Endothelial cell (in vitro differentiated cells): ENCODE data around the gene THSD4. TPM values are rescaled to one million over a fixed set of nuclear protein-coding genes. Genes with fewer than 3 reads are reported as not detected.

Experiments
- DNase-seq: peaks from one replicate; pipeline ENCODE4 v3.0.0; 2021; ENCODE audit warnings: low spot score
- H3K27ac Mint-ChIP-seq: one replicate; pipeline ENCODE4 v1.8.0; 2021; ENCODE audit warnings: mixed read lengths, inconsistent platforms; ENCODE audit not compliant: unreplicated experiment
- H3K27me3 Mint-ChIP-seq: one replicate; pipeline ENCODE4 v1.8.0; 2021; ENCODE audit warnings: mild to moderate bottlenecking, moderate library complexity, mixed read lengths, inconsistent platforms; ENCODE audit not compliant: unreplicated experiment
- H3K36me3 Mint-ChIP-seq: one replicate; pipeline ENCODE4 v1.8.0; 2021; ENCODE audit warnings: mild to moderate bottlenecking, low read depth, mixed read lengths, inconsistent platforms; ENCODE audit not compliant: unreplicated experiment
- H3K4me1 Mint-ChIP-seq: one replicate; pipeline ENCODE4 v1.8.0; 2021; ENCODE audit warnings: mild to moderate bottlenecking, mixed read lengths, inconsistent platforms; ENCODE audit not compliant: unreplicated experiment
- H3K4me3 Mint-ChIP-seq: one replicate; pipeline ENCODE4 v1.8.0; 2021; ENCODE audit warnings: mild to moderate bottlenecking, mixed read lengths, inconsistent platforms; ENCODE audit not compliant: unreplicated experiment
- H3K9me3 Mint-ChIP-seq: one replicate; pipeline ENCODE4 v1.8.0; 2021; ENCODE audit warnings: mixed read lengths, inconsistent platforms; ENCODE audit not compliant: unreplicated experiment
- total RNA-seq: library from RNA; stranded (reverse); fragmentation: NEBNext Ultra II Directional; extraction: Animal tissue kit (Norgen Biotek cat#: 25700); gene quantifications from one replicate; pipeline ENCODE4 v1.2.1, GENCODE V29; 2021; ENCODE audit not compliant: unreplicated experiment
- TF ChIP-seq, protein P1 (sequence below): fragments of 200-600 bp; sonication (generic); IDR thresholded peaks from one replicate; pipeline ENCODE4 v1.5.0; 2021; ENCODE audit warnings: antibody characterized with exemption; ENCODE audit not compliant: unreplicated experiment

Gene THSD4
- total RNA-seq, 1 donor from 2014 or later: 0.92 TPM

DNA sequence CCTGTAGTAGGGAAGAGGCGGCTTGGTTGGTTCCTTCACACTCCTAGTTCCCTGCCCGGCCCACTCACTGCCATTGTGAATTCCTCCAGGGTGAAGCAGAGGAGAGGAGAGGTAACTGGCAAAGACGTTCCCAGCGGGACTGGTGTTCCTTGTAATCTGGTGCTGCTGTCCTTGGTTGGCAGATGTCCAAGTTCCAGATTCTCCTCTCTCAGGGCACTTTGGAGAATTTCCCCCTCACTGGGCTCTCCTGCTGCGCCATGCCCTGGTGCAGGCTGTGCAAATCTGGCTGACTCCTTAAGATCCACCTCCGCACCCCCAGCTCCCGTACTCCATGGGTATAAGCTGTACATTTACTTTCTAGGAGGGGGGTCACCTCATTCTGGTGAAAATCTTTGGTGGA, 37.3 kb downstream of the THSD4 start:
- DNase-seq: no peak
- Mint-ChIP-seq H3K4me3 (no peak overlapping the region), H3K4me1 (no peaks in the 10 kb centered on the region), H3K9me3 (no peaks in the 10 kb centered on the region), H3K27ac (no peak overlapping the region), H3K27me3 (peaks cover 2% of the 10 kb centered on the region), H3K36me3 (no peaks in the 10 kb centered on the region)
- TF ChIP-seq, protein P1, sequence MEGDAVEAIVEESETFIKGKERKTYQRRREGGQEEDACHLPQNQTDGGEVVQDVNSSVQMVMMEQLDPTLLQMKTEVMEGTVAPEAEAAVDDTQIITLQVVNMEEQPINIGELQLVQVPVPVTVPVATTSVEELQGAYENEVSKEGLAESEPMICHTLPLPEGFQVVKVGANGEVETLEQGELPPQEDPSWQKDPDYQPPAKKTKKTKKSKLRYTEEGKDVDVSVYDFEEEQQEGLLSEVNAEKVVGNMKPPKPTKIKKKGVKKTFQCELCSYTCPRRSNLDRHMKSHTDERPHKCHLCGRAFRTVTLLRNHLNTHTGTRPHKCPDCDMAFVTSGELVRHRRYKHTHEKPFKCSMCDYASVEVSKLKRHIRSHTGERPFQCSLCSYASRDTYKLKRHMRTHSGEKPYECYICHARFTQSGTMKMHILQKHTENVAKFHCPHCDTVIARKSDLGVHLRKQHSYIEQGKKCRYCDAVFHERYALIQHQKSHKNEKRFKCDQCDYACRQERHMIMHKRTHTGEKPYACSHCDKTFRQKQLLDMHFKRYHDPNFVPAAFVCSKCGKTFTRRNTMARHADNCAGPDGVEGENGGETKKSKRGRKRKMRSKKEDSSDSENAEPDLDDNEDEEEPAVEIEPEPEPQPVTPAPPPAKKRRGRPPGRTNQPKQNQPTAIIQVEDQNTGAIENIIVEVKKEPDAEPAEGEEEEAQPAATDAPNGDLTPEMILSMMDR: no peak

DNA sequence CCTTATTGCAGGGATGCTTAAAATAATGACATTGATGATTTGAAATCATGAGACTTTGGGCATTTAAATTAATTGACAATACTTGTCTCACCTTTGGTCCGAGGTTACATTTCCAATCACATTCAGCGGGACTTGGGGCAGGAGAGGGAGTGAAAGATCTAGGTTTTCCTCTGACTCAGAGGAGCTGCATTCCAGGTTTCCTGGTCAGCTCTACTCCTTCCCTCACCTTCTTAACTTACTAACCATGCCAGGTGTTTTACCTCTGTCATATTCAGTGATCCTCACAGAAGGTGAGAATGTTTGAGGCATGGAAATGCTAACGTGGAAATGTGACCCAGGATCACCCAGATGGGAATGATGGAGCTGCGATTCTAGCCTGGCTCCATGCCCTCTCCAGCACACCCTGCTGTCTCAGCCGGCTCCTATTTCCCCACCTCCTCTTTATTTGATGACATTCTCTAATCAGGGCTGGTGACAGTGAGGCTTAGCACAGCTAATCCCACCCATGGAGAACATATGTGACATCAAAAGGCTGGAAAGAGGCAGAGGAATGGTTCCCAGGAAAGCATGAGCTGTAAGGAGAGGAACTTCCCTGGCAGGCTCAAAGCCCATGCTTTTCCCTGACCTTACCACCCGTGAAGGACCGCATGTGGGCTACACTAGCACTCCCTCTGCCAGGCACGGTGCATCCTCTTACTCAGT, 38.7 kb downstream of the THSD4 start:
- no peaks in the 10 kb centered on the region for H3K4me1 Mint-ChIP-seq
- H3K9me3 Mint-ChIP-seq: no peaks in the 10 kb centered on the region
- TF ChIP-seq, protein P1: no peak
- no peak overlapping the region for H3K27ac Mint-ChIP-seq
- H3K27me3 Mint-ChIP-seq: peaks cover 2% of the 10 kb centered on the region
- no peak overlapping the region for H3K4me3 Mint-ChIP-seq
- no peak for DNase-seq
- H3K36me3 Mint-ChIP-seq: no peaks in the 10 kb centered on the region

DNA sequence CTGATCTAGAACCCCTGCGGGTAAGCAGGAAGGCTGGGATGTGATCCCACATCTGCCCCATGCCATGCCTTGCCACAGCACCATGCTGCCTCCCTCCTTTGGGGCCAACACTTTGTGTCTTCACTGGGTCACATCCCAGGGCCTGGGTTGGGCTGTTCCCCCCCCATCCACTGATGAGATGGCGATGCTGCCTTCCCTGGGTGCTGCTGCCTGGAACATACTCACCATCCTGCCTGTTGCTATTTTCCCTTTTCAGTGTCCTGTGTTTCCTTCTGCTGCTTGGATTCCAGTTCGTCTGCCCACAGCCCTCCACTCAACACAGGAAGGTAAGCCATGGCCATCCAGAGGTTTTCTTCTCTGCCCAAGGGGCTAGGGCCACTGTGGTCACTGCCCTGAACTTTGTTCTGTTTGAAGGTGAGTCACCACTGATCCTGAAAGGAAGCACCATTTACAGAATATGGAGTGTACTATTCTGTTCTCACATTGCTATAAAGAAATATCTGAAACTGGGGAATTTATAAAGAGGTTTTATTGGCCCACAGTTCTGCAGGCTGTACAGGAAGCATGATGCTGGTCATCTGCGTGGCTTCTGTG, 39.4 kb downstream of the THSD4 start:
- no peak for DNase-seq
- H3K27me3 Mint-ChIP-seq: peaks cover 2% of the 10 kb centered on the region
- H3K27ac Mint-ChIP-seq: no peak overlapping the region
- no peak overlapping the region for H3K4me3 Mint-ChIP-seq
- no peaks in the 10 kb centered on the region for H3K36me3 Mint-ChIP-seq
- TF ChIP-seq, protein P1: no peak
- no peaks in the 10 kb centered on the region for H3K9me3 Mint-ChIP-seq
- no peaks in the 10 kb centered on the region for H3K4me1 Mint-ChIP-seq

DNA sequence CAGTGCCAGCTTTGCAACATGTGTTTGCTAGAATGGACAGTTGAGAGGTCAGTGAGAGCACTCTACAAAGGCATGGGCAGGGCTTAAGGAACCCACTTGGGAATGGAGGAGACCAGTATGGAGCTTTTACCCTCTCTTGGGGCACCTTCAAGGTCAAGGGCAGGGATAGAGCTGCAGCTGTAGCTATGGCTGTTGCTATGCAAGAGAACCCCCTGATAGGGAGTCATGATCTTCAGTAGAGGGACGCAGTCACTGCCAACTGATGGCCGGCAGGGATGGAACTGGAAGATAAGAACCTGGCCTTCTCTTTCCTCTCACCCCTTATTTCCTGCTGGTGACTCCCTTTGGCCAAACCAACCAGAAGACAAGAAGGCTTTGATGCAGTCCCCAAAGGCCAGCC, 40.3 kb downstream of the THSD4 start:
- Mint-ChIP-seq H3K36me3 (no peaks in the 10 kb centered on the region), H3K4me1 (no peaks in the 10 kb centered on the region), H3K4me3 (no peak overlapping the region), H3K27ac (no peak overlapping the region), H3K9me3 (no peaks in the 10 kb centered on the region), H3K27me3 (peaks cover 2% of the 10 kb centered on the region)
- TF ChIP-seq, protein P1: no peak
- DNase-seq: no peak

DNA sequence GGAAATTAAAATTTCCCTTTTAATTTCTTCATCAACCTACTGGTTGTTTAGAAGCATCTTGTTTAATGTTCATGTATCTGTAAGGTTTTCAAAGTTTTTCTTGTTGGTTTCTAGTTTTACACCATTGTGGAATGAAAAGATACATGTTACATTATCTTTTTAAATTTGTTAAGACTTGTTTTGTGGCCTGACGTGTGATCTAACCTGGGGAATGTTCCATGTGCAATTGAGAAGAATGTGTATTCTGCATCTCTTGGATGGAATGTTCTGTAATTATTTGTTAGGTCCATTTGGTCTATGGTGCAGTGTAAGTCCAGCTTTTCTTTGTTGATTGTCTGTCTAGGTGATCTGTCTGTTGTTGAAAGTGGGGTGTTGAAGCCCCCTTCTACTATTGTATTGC, 45.7 kb downstream of the THSD4 start:
- TF ChIP-seq, protein P1: no peak
- Mint-ChIP-seq H3K27ac (no peak overlapping the region), H3K4me3 (no peak overlapping the region), H3K4me1 (no peaks in the 10 kb centered on the region), H3K36me3 (no peaks in the 10 kb centered on the region), H3K9me3 (no peaks in the 10 kb centered on the region), H3K27me3 (peaks cover 2% of the 10 kb centered on the region)
- no peak for DNase-seq
